GM04503 (cell line): Measurements from ENCODE around the gene SLC31A1.
A peak's percentile ranks its signal among the peaks of the same experiment; 100 is the strongest.

ENCODE experiments used
- DNase-seq: peaks from one replicate; pipeline ENCODE4 v3.0.0-alpha.2; 2012; ENCODE audit warnings: low read depth

SLC31A1 gene

DNA sequence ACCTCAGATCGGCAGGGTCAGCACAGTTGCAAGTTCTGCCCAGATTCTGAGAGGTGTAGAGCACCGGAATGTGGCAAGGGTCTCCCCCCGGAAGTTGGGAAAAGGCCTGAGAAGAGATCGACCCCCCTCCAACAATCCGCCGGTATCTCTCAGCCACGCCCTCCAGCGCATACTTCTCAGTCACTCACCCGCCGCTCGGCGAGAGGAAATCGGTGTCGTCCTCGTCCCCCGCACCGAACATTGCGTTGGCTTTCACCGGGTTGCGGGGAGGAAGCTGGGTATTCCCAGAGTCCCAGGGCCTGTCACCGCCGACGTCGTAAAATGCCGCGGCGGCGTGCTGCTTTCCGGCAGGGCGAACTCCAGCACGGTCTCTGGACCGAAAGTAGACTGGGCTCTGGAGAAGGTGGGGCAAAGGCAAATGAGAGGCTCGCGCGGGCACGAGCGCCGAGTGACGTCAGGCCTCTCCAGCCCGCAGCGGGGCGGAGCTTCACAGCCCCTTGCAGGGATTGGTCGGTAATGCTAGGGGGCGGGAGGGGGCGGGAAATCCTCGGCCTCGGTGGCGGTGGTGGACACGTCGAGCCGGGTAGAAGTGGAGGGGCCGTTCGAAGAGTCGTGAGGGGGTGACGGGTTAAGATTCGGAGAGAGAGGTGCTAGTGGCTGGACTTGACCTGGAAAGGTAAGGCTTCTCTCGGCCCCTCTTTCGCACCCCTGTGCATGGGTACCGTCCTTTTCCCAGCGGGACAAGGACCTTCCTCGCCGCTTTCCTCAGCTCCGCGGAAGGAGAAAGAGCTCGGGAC lies at the start of gene SLC31A1, which contains the start of gene FKBP15:
TSS of gene SLC31A1 (plus strand) at position 542 of the 797 bp plus-strand sequence. CDS start 34,605 bp downstream, outside the sequence.
TSS of gene FKBP15 (minus strand) at position 275 of the 797 bp plus-strand sequence. CDS start at position 241, 34 bp downstream.
- DNase-seq, result peak; percentile 92

- DNase-seq, result no peak
Observed at GRCh38 chr9:113173341-113173740, 48.0 kb upstream of the SLC31A1 start.

GRCh38 chr9:113176803-113177202 lies 44.5 kb upstream of the SLC31A1 start:
- DNase-seq, result no peak

DNA sequence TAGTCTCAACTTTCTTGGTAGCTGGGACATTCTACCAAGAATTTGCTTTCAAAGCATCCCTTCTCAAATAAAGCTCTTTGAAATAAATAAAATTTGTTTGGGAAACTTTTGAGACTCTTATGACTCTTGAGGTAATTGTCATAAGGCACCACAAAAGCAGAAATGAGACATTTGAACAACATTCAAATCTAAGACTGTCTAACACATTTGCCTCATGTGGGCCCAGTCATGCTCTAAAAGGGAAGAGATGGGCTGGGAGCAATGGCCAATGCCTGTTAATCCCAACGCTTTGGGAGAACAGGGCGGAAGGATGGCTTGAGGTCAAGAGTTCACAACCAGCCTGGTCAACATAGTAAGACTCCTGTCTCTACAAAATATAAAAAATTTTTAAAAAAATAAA lies 44.1 kb upstream of the SLC31A1 start:
- DNase-seq, result no peak

- DNase-seq, result peak; percentile 42
Observed at GRCh38 chr9:113178087-113178486, 43.3 kb upstream of the SLC31A1 start.

GRCh38 chr9:113179839-113180238 lies 41.5 kb upstream of the SLC31A1 start:
- no peak for DNase-seq

GRCh38 chr9:113181165-113181564 lies 40.2 kb upstream of the SLC31A1 start:
- no peak for DNase-seq

- no peak for DNase-seq
Observed at GRCh38 chr9:113183956-113184488, 37.3 kb upstream of the SLC31A1 start.

DNA sequence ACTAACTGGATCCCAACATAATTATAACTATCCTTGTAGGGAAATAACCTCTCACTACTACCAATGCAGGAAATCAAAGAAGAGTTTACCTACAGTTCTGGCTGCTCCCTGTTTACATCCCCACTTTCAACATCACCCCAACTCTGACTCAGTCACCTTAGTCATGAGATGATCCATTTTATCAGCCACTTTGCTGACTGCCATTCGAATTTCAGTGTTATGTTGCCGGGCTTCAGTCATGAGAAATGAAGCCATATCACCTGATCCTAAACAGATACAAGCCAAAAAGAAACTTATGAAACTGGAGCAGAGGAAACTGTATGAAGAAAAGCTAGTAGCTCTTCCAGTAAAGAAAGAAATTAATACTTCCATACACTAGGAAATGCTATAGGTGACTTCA lies 36.8 kb upstream of the SLC31A1 start:
- DNase-seq, result no peak

GRCh38 chr9:113185271-113185670 lies 36.1 kb upstream of the SLC31A1 start:
- DNase-seq, result no peak

- DNase-seq, result no peak
Observed at GRCh38 chr9:113186137-113186755, 35.1 kb upstream of the SLC31A1 start.

DNA sequence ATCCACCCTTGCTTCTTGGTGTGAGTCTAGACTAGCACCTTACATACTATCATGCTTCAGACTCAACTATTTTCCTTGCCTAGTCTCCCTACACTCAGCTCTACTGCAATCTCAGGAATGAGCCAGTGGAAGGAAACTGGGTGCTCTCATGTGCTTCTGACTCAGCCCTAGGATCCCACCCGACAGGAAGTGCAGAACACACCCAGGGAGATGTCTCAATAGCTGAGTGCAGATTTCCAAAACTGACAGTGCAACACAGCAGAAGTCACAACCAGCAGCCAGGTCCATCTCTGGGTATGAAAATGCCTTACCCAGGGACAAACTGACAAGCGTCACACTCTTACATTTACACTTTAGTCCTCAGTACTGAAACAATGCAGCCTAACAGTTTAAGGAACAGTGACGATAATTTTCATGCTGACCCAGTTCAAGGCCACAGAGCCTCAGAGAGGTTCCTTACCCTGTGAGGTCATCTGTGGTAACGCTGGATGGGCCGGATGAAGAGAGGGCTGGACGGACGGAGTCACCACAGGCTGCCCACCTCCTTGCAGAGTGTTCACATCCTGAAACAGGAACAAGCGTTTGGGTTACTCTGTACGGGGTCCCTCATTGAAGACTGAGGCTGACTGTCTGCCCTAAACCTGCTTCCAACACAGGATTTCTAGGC lies 33.3 kb upstream of the SLC31A1 start:
- peak; percentile 85 for DNase-seq

DNA sequence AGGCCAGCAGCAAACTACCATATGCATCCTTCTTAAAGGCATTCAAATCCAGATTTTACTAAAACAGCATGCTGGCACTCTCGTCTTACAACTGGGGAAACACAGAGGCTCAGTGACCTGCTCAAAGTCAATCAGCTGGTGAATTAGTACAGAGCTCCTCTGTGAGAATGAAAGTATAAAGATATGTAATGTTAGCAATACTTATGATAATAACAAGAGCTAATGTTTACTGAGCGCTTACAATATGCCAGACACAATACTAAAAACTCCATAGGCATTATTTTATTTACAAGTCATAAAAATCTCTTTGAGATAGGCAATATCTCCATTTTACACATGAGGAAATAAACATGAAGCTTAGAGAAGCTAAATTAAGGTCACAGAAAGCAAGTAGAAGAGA lies 28.9 kb upstream of the SLC31A1 start:
- DNase-seq, result no peak

DNA sequence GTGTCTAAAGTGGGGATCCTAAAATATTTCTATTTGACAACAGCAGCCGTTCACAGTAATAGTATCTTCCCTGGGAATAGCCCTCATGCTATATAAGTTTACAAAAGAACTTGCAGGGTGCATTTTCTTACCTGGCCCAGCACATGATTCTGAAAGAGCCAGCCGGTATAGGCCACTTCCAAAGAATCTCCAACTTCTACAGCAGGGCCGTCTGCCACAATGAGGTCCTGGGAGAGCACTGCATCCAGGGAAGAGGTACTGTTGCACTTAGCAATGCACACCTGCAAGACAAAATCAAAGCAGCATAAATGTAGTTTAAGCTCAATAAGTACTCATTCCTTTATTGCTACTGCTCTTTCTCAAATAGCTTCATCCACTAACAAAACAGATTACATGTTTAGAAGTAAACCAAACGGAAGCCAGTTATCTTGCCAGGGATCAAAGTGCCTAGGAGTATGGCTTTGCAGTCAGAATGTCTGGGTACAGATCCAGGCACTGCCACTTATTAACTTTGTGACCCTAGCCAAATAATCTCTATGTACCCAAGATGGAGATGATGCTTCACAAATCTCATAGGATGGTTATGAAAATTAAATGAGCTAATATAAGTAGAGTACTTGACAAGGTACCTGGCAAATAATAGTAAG lies 21.5 kb upstream of the SLC31A1 start:
- no peak for DNase-seq

DNA sequence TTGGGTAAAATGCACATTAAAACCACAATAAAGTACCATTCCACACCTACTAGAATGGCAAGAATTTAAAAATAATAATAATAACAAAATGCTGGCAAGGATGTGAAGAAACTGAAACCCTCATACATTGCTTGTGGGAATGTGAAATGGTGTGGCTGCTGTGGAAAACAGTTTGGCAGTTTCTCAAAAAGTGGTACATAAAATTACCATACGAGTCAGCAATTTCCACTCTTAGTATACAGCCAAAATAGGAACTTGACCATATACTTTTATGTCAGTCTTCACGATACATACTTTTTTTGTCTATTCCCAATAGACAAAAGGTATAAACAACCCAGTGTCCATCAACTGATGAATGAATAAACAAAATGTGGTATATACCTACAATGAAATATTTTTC lies 15.9 kb upstream of the SLC31A1 start:
- no peak for DNase-seq

- no peak for DNase-seq
Observed at GRCh38 chr9:113205861-113206260, 15.5 kb upstream of the SLC31A1 start.

DNA sequence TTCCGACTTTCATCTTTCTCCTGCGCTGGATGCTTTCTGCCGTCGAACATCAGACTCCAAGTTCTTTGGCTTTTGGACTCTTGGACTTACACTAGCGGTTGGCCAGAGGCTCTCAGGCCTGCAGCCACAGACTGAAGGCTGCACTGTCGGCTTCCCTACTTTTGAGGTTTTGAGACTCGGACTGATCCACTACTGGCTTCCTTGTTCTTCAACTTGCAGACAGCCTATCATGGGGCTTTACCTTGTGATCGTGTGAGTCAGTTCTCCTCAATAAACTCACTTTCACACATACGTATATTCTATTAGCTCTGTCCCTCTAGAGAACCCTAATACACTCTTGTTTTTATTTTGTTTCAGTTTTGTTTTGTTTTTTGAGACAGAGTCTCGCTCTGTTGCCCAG lies 10.5 kb upstream of the SLC31A1 start:
- DNase-seq, result no peak

GRCh38 chr9:113215132-113215531 lies 6.2 kb upstream of the SLC31A1 start:
- DNase-seq, result no peak

- no peak for DNase-seq
Observed at GRCh38 chr9:113216406-113216805, 4.9 kb upstream of the SLC31A1 start.

DNA sequence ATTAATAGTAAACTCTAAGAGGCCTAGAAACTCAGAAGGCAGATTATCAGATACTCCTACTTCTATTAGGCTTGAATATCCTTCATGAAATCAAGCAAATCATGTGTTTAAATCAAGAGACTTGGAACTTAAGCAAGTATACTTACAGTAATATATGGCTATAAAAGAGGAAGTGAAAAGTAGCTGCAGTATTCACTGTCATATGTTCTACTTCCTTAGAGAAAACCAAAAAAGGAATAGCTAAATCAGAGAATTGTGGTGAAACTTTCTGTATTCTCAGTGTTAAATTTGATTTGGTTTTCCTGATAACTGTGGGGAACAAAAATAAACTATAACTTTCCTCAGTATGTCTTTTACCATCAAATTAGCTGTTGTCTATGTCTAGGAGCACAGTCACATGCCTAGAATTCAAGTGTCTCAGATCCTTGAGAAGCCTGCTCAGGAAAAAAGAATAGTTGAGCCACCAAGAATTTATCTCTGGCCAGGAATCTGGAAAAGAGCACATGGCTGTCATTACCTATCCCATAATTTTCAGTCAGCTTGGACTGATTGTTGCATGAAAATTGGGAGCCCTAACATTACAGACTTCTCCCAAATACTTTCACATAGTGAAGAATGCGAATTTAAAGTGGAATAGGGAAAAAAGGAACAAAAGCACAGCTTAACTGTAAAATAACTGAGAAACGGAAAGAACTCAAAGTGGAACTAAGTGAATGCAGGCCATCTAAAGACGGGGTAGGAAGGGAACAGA lies 2.0 kb upstream of the SLC31A1 start:
- DNase-seq, result no peak

GRCh38 chr9:113219969-113220368 lies 1.4 kb upstream of the SLC31A1 start:
- DNase-seq, result peak; percentile 75
